H9 (cell line): ENCODE measurements around the gene UGT2B28. TPM values are rescaled to one million over a fixed set of nuclear protein-coding genes. Genes with fewer than 3 reads are reported as not detected.
"Not testable (repeated sequence)": the region's sequence is repeated elsewhere in the genome, so short reads cannot be mapped to it uniquely, and the experiment has no call there.

Experiments used
- DNase-seq: peaks from one replicate; pipeline ENCODE4 v3.0.0-alpha.2; 2017
- H2AFZ ChIP-seq: one replicate; pipeline ENCODE4 v1.6.1; 2013; ENCODE audit warnings: mild to moderate bottlenecking, low read length, control low read depth, moderate library complexity
- H2AK5ac ChIP-seq: 2 replicates; pipeline ENCODE4 v1.6.1; 2013; ENCODE audit warnings: low read length, control low read depth, mixed read lengths; ENCODE audit not compliant: insufficient read length
- H2BK120ac ChIP-seq: one replicate; pipeline ENCODE4 v1.6.1; 2013; ENCODE audit warnings: low read depth, mild to moderate bottlenecking, low read length, control low read depth, inconsistent platforms; ENCODE audit not compliant: poor library complexity, severe bottlenecking
- H2BK12ac ChIP-seq: 2 replicates; pipeline ENCODE4 v1.6.1; 2013; ENCODE audit warnings: low read length, control low read depth, mixed read lengths, low read depth; ENCODE audit not compliant: insufficient read length
- H2BK15ac ChIP-seq: 2 replicates; pipeline ENCODE4 v1.6.1; 2013; ENCODE audit warnings: low read depth, low read length, control low read depth
- H2BK20ac ChIP-seq: one replicate; pipeline ENCODE4 v1.6.1; 2013; ENCODE audit warnings: low read depth, mild to moderate bottlenecking, low read length, control low read depth, inconsistent platforms; ENCODE audit not compliant: poor library complexity, severe bottlenecking
- H2BK5ac ChIP-seq: 2 replicates; pipeline ENCODE4 v1.6.1; 2013; ENCODE audit warnings: low read length, control low read depth, mixed read lengths; ENCODE audit not compliant: insufficient read length
- H3K14ac ChIP-seq: 2 replicates; pipeline ENCODE4 v1.6.1; 2013; ENCODE audit warnings: low read length, control low read depth; ENCODE audit not compliant: insufficient read depth
- H3K18ac ChIP-seq: 2 replicates; pipeline ENCODE4 v1.6.1; 2013; ENCODE audit warnings: low read depth, mild to moderate bottlenecking, mixed read lengths, low read length, control low read depth; ENCODE audit not compliant: insufficient read length
- H3K23ac ChIP-seq: 2 replicates; pipeline ENCODE4 v1.6.1; 2013; ENCODE audit warnings: low read length, control low read depth, mixed read lengths, low read depth; ENCODE audit not compliant: insufficient read length
- H3K23me2 ChIP-seq: 2 replicates; pipeline ENCODE4 v1.6.1; 2013; ENCODE audit warnings: low read depth, mild to moderate bottlenecking, mixed read lengths, low read length, control low read depth; ENCODE audit not compliant: insufficient read length, poor library complexity, severe bottlenecking
- H3K27ac ChIP-seq: 2 replicates; pipeline ENCODE4 v1.5.1; 2013; ENCODE audit warnings: low read length, control low read depth, mixed read lengths, low read depth; ENCODE audit not compliant: insufficient read length
- H3K27me3 ChIP-seq: 2 replicates; pipeline ENCODE4 v1.6.1; 2013; ENCODE audit warnings: low read length, control low read depth, inconsistent platforms; ENCODE audit not compliant: insufficient read depth
- H3K4ac ChIP-seq: 2 replicates; pipeline ENCODE4 v1.6.1; 2013; ENCODE audit warnings: low read depth, mild to moderate bottlenecking, control low read depth, inconsistent platforms, low read length, moderate library complexity
- H3K4me1 ChIP-seq: 2 replicates; pipeline ENCODE4 v1.6.1; 2013; ENCODE audit warnings: low read length, control low read depth, inconsistent platforms; ENCODE audit not compliant: insufficient read depth
- H3K4me2 ChIP-seq: 2 replicates; pipeline ENCODE4 v1.6.1; 2013; ENCODE audit warnings: low read length, control low read depth, mixed read lengths; ENCODE audit not compliant: insufficient read length, insufficient read depth
- H3K56ac ChIP-seq: 2 replicates; pipeline ENCODE4 v1.6.1; 2013; ENCODE audit warnings: low read depth, mild to moderate bottlenecking, mixed read lengths, low read length, control low read depth; ENCODE audit not compliant: insufficient read length
- H3K79me1 ChIP-seq: 2 replicates; pipeline ENCODE4 v1.6.1; 2013; ENCODE audit warnings: low read depth, mild to moderate bottlenecking, moderate library complexity, low read length, control low read depth, inconsistent platforms; ENCODE audit not compliant: insufficient read depth, poor library complexity, severe bottlenecking
- H3K79me2 ChIP-seq: 2 replicates; pipeline ENCODE4 v1.6.1; 2013; ENCODE audit warnings: low read length, control low read depth, inconsistent platforms; ENCODE audit not compliant: insufficient read depth
- H3K9ac ChIP-seq: 2 replicates; pipeline ENCODE4 v1.6.1; 2013; ENCODE audit warnings: low read length, control low read depth, mixed read lengths; ENCODE audit not compliant: insufficient read length; ENCODE audit errors: extremely low read depth
- H3K9me3 ChIP-seq: one replicate; pipeline ENCODE4 v1.6.1; 2013; ENCODE audit warnings: low read depth, low read length, inconsistent platforms; ENCODE audit not compliant: control insufficient read depth
- H3T11ph ChIP-seq: one replicate; pipeline ENCODE4 v1.6.1; 2013; ENCODE audit warnings: mild to moderate bottlenecking, low read length, control low read depth, inconsistent platforms
- H4K20me1 ChIP-seq: one replicate; pipeline ENCODE4 v1.6.1; 2013; ENCODE audit not compliant: control insufficient read depth, insufficient read length, insufficient read depth
- H4K5ac ChIP-seq: 2 replicates; pipeline ENCODE4 v1.6.1; 2013; ENCODE audit warnings: low read depth, mild to moderate bottlenecking, mixed read lengths, low read length, control low read depth; ENCODE audit not compliant: insufficient read length
- H4K8ac ChIP-seq: replicated peaks from 2 replicates; pipeline ENCODE4 v1.6.1; 2013; ENCODE audit warnings: low read length, control low read depth, mixed read lengths, low read depth; ENCODE audit not compliant: insufficient read length
- H4K91ac ChIP-seq: 2 replicates; pipeline ENCODE4 v1.6.1; 2013; ENCODE audit warnings: low read depth, mild to moderate bottlenecking, moderate library complexity, mixed read lengths, low read length, control low read depth; ENCODE audit not compliant: insufficient read length
- H3K27ac Mint-ChIP-seq, 3 experiments: 2 replicates in 2 of 3; 3 replicates in 1 of 3; pipeline ENCODE4 v1.8.0; 2020 to 2021; ENCODE audit warnings: mixed read lengths in 3 of 3, mild to moderate bottlenecking in 1 of 3, moderate library complexity in 1 of 3
- H3K27me3 Mint-ChIP-seq: 2 replicates; pipeline ENCODE4 v1.8.0; 2021; ENCODE audit warnings: low read depth, mild to moderate bottlenecking, moderate library complexity, mixed read lengths
- H3K36me3 Mint-ChIP-seq, 3 experiments: 2 replicates in 2 of 3; 3 replicates in 1 of 3; pipeline ENCODE4 v1.8.0; 2020 to 2021; ENCODE audit warnings: low read depth in 3 of 3, mixed read lengths in 3 of 3; ENCODE audit not compliant: insufficient read depth in 1 of 3
- H3K4me1 Mint-ChIP-seq, 2 experiments: 2 replicates each; pipeline ENCODE4 v1.8.0; 2020; ENCODE audit warnings: mixed read lengths in 2 of 2
- H3K4me3 Mint-ChIP-seq, 2 experiments: 2 replicates in 1 of 2; 3 replicates in 1 of 2; pipeline ENCODE4 v1.8.0; 2020 to 2021; ENCODE audit warnings: mild to moderate bottlenecking in 2 of 2, mixed read lengths in 2 of 2, moderate library complexity in 1 of 2
- H3K9me3 Mint-ChIP-seq, 2 experiments: 2 replicates in 1 of 2; 3 replicates in 1 of 2; pipeline ENCODE4 v1.8.0; 2020; ENCODE audit warnings: mild to moderate bottlenecking in 2 of 2, mixed read lengths in 2 of 2, moderate library complexity in 1 of 2
- WGBS: extraction: QIAGEN DNeasy Blood & Tissue Kit; methylation state at CpG from one replicate; pipeline ENCODE4 v1.1.7; 2013; ENCODE audit warnings: missing lambda C conversion rate, low lambda C conversion rate, mixed read lengths; ENCODE audit not compliant: insufficient read length; ENCODE audit errors: extremely low coverage; 5-methylcytosine and 5-hydroxymethylcytosine counted together
- total RNA-seq: library from RNA; stranded (reverse); gene quantifications from 2 replicates; pipeline ENCODE4 v1.2.1, GENCODE V29; 2021

UGT2B28 gene
- total RNA-seq, 1 experiment from 2014 or later: not detected

DNA sequence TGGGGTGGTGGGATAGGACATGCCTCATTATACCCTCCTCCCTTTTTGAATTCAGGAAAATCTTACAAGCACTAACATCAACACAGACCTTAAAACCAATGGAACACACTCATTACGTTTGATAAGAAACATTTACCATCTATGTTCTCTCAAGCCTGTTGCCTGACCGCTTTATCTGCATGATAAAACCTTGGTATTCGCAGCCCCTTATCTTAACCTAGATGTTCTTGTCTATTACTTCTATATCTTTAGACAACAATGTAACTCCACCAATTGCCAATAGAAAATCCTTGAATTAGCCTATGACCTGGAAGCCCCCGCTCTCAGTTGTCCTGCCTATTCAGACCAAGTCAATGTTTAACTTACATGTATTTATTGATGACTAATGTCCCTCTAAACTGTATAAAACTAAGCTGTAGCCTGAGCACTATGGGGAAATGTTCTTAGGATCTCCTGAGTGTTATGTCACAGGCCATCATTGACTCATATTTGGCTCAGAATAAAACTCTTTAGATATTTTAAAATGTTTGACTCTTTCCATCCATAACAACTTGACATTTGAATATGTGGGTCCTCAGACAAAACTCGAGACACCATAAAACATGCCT lies 28.3 kb downstream of the UGT2B28 start:
- H3T11ph ChIP-seq, H3K23me2 ChIP-seq, H2BK15ac ChIP-seq, H3K4me1 Mint-ChIP-seq, H3K79me1 ChIP-seq, H3K9ac ChIP-seq, H3K27me3 Mint-ChIP-seq, H4K8ac ChIP-seq, H4K20me1 ChIP-seq, H3K9me3 ChIP-seq, H3K18ac ChIP-seq, H2BK12ac ChIP-seq, DNase-seq, H2BK20ac ChIP-seq, H3K79me2 ChIP-seq, H3K27ac ChIP-seq, H3K27ac Mint-ChIP-seq, H3K27me3 ChIP-seq, H3K4ac ChIP-seq, H2AK5ac ChIP-seq, H3K4me3 Mint-ChIP-seq, H3K36me3 Mint-ChIP-seq, H2BK5ac ChIP-seq, H3K23ac ChIP-seq, H4K91ac ChIP-seq, H3K4me1 ChIP-seq, H3K56ac ChIP-seq, H3K9me3 Mint-ChIP-seq, H4K5ac ChIP-seq, H3K4me2 ChIP-seq, H3K14ac ChIP-seq, H2BK120ac ChIP-seq, H2AFZ ChIP-seq: not testable (repeated sequence)
- WGBS: no CpG with 5 or more reads among the region's 5 CpGs

GRCh38 chr4:69309549-69310076 lies 29.3 kb downstream of the UGT2B28 start:
- H3T11ph ChIP-seq, H3K56ac ChIP-seq, H2BK5ac ChIP-seq, H3K9me3 Mint-ChIP-seq, DNase-seq, H2AK5ac ChIP-seq, H3K27ac ChIP-seq, H3K9me3 ChIP-seq, H3K4ac ChIP-seq, H2BK20ac ChIP-seq, H3K27me3 Mint-ChIP-seq, H2AFZ ChIP-seq, H3K79me2 ChIP-seq, H3K4me1 Mint-ChIP-seq, H3K23me2 ChIP-seq, H3K36me3 Mint-ChIP-seq, H4K8ac ChIP-seq, H3K4me3 Mint-ChIP-seq, H3K27ac Mint-ChIP-seq, H3K4me2 ChIP-seq, H3K9ac ChIP-seq, H3K4me1 ChIP-seq, H3K18ac ChIP-seq, H2BK12ac ChIP-seq, H4K5ac ChIP-seq, H3K14ac ChIP-seq, H3K23ac ChIP-seq, H3K27me3 ChIP-seq, H2BK15ac ChIP-seq, H4K91ac ChIP-seq, H3K79me1 ChIP-seq, H4K20me1 ChIP-seq, H2BK120ac ChIP-seq: not testable (repeated sequence)
- WGBS: no CpG with 5 or more reads among the region's 5 CpGs
